Brain microvascular endothelial cell (primary cell): ENCODE results near the gene ABCF1.

Source experiments
- DNase-seq: peaks from one replicate; pipeline ENCODE4 v3.0.0-alpha.2; 2020
- H3K27ac ChIP-seq: fragments of 250-450 bp; sonication (Bioruptor Pico); 2 replicates; pipeline ENCODE4 v1.5.1; 2020; ENCODE audit warnings: mild to moderate bottlenecking, moderate library complexity
- H3K27me3 ChIP-seq: fragments of 250-450 bp; sonication (Bioruptor Pico); replicated peaks from 2 replicates; pipeline ENCODE4 v1.5.1; 2020; ENCODE audit warnings: mild to moderate bottlenecking
- H3K36me3 ChIP-seq: fragments of 250-450 bp; sonication (Bioruptor Pico); replicated peaks from 2 replicates; pipeline ENCODE4 v1.5.1; 2020; ENCODE audit warnings: mild to moderate bottlenecking
- H3K4me3 ChIP-seq: 2 replicates; pipeline ENCODE4 v1.5.1; 2011; ENCODE audit warnings: low read depth, mild to moderate bottlenecking, control low read depth, low read length, moderate library complexity
- in situ Hi-C: cut with HindIII; loops from 2 replicates; pipeline ENCODE4 v1.10.0; 2017; ENCODE audit warnings: low sequenced_read_pairs, low pct_ligation_motif_present
- TF ChIP-seq, protein P1 (sequence below): IDR thresholded peaks from 2 replicates; pipeline ENCODE4 v1.5.1; 2011; ENCODE audit warnings: low read depth, mild to moderate bottlenecking, moderate library complexity, low read length, control low read depth, inconsistent platforms; ENCODE audit errors: missing control alignments

ABCF1 gene

DNA sequence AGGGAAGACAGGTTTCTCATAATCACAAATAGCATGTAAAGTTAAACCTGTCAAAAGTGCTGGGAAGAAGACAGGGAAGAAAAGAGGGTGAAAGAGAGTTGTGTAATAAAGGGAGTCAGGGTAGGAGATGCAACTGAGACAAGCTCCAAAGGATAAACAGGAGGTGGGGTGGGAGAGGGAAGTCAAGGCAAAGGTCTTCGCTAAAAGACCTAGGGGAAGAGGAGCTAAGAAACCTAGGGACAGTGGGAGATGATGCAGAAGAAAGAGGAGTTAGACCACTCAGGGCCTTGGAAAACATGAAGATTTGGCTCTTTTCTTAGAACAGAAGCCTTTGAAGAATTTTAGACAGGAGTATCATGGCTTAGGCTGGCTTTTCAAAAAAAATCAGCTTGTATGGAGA is 7.1 kb upstream of the ABCF1 start:
- H3K36me3 ChIP-seq = peaks cover 9% of the 10 kb centered on the region
- H3K27ac ChIP-seq = no peak overlapping the region
- H3K27me3 ChIP-seq = no peaks in the 10 kb centered on the region
- no peak overlapping the region for H3K4me3 ChIP-seq
- DNase-seq = no peak
- TF ChIP-seq, protein P1, sequence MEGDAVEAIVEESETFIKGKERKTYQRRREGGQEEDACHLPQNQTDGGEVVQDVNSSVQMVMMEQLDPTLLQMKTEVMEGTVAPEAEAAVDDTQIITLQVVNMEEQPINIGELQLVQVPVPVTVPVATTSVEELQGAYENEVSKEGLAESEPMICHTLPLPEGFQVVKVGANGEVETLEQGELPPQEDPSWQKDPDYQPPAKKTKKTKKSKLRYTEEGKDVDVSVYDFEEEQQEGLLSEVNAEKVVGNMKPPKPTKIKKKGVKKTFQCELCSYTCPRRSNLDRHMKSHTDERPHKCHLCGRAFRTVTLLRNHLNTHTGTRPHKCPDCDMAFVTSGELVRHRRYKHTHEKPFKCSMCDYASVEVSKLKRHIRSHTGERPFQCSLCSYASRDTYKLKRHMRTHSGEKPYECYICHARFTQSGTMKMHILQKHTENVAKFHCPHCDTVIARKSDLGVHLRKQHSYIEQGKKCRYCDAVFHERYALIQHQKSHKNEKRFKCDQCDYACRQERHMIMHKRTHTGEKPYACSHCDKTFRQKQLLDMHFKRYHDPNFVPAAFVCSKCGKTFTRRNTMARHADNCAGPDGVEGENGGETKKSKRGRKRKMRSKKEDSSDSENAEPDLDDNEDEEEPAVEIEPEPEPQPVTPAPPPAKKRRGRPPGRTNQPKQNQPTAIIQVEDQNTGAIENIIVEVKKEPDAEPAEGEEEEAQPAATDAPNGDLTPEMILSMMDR = no peak
- in situ Hi-C loops = no loop called here

DNA sequence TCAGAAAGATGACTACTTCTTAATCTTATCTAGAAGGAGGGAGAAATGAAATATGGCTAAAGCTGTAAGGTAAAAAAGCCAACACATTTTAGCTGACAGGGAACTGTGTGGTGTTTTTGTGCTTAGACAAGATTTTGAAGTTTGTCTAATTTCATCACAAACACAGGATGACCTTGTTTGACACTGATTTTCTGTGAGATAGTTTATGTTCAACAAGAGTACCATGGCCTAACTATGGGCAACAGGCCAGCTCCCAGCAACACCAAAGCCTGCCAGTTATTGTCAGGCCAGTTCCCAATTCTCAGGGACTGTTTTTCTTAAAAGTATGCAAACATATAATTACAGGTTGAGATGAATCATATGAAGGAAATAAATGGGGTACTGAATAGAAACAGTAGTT is 5.5 kb upstream of the ABCF1 start:
- in situ Hi-C loops = no loop called here

GRCh38 chr6:30568245-30568644 is 3.0 kb upstream of the ABCF1 start:
- no peak overlapping the region for H3K27ac ChIP-seq
- peaks cover 3% of the 10 kb centered on the region for H3K36me3 ChIP-seq
- in situ Hi-C loops = no loop called here
- H3K27me3 ChIP-seq = no peaks in the 10 kb centered on the region
- no peak for DNase-seq
- no peak overlapping the region for H3K4me3 ChIP-seq
- TF ChIP-seq, protein P1 = no peak

More for the DNA sequence above, 5.5 kb upstream of the ABCF1 start:
- H3K27ac ChIP-seq = no peak overlapping the region
- H3K36me3 ChIP-seq = peaks cover 9% of the 10 kb centered on the region
- TF ChIP-seq, protein P1 = no peak
- H3K27me3 ChIP-seq = no peaks in the 10 kb centered on the region
- no peak overlapping the region for H3K4me3 ChIP-seq
- DNase-seq = no peak

- in situ Hi-C loops = no loop called here
These were observed 979 bp upstream of the ABCF1 start for GRCh38 chr6:30570263-30570662.

DNA sequence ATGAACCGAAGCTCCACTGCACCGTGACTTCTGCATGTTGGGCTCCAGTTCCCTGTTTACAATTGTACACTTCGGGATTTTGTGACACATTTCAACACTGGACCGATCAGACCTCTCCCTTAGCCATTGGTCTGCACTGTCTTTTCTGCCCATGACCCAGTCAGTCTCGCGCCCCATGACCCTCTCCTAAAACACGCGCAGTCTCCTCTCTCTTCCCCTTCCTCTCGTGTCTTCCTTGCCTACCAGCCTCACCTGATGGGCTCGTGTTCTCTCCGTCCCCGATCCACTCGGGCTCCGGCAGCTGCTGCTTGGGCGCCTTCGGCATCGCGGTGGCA is 535 bp upstream of the ABCF1 start:
- peak overlapping the region; percentile 97 for H3K27ac ChIP-seq
- no peaks in the 10 kb centered on the region for H3K27me3 ChIP-seq
- H3K36me3 ChIP-seq = peaks cover 4% of the 10 kb centered on the region
- DNase-seq = no peak
- TF ChIP-seq, protein P1 = no peak
- in situ Hi-C loops = no loop called here
- H3K4me3 ChIP-seq = peak overlapping the region; percentile 96

More at GRCh38 chr6:30570263-30570662, 979 bp upstream of the ABCF1 start:
- Histone ChIP-seq H3K36me3 (peaks cover 4% of the 10 kb centered on the region), H3K27ac (peak overlapping the region; percentile 97), H3K27me3 (no peaks in the 10 kb centered on the region), H3K4me3 (peak overlapping the region; percentile 96)
- TF ChIP-seq, protein P1 = no peak
- DNase-seq = no peak

DNA sequence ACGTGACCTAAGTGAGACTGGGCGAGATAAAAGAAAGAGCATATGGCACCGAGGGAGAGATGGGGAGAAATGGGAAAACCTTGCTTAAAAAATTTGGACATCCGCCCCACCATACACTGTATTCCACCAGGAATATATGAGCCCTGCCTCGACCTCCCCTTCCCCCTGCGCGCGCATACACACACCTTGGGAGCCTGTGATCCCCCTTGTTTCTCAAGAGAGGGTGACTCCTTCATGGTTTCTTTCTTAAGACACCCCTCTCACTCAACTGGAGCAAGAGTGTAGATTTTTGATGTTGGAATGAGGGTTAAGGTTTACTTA is 480 bp downstream of the ABCF1 start:
- Histone ChIP-seq H3K36me3 (peaks cover 8% of the 10 kb centered on the region), H3K4me3 (peak overlapping the region; percentile 96)
- in situ Hi-C loops = no loop called here

More for the DNA sequence above, 480 bp downstream of the ABCF1 start:
- Histone ChIP-seq H3K27me3 (no peaks in the 10 kb centered on the region), H3K27ac (peak overlapping the region; percentile 97)
- TF ChIP-seq, protein P1 = no peak
- DNase-seq = no peak
